T-helper 2 cell (primary cell): Measurements from ENCODE around the gene JPH3.
A peak's percentile ranks its signal among the peaks of the same experiment; 100 is the strongest.
"Not testable (repeated sequence)": the region's sequence is repeated elsewhere in the genome, so short reads cannot be mapped to it uniquely, and the experiment has no call there.

ENCODE experiments used
- DNase-seq, 5 experiments: peaks; one replicate each; pipeline versions ENCODE4 v3.0.0 to v3.0.0-alpha.2; 2012 to 2022

The JPH3 gene

GRCh38 chr16:87656328-87656727 is 54.0 kb downstream of the JPH3 start:
- DNase-seq: no peak

- peak in 1 of 5 experiments; percentile 38 for DNase-seq
Measured at GRCh38 chr16:87657621-87658192, 55.4 kb downstream of the JPH3 start.

GRCh38 chr16:87658564-87659225 is 56.4 kb downstream of the JPH3 start:
- no peak for DNase-seq

GRCh38 chr16:87661561-87661960 is 59.3 kb downstream of the JPH3 start:
- peak in 1 of 5 experiments; percentile 59 for DNase-seq

- no peak for DNase-seq
Measured at GRCh38 chr16:87662254-87663204, 60.2 kb downstream of the JPH3 start.

GRCh38 chr16:87664792-87665191 is 62.5 kb downstream of the JPH3 start:
- DNase-seq: no peak

GRCh38 chr16:87665193-87665592 is 62.9 kb downstream of the JPH3 start:
- DNase-seq: no peak

- no peak for DNase-seq
Measured at GRCh38 chr16:87666919-87667318, 64.6 kb downstream of the JPH3 start.

- no peak for DNase-seq
Measured at GRCh38 chr16:87667443-87667842, 65.1 kb downstream of the JPH3 start.

GRCh38 chr16:87667946-87668345 is 65.6 kb downstream of the JPH3 start:
- DNase-seq: no peak

GRCh38 chr16:87669672-87670071 is 67.4 kb downstream of the JPH3 start:
- DNase-seq: no peak

GRCh38 chr16:87671221-87671620 is 68.9 kb downstream of the JPH3 start:
- DNase-seq: no peak

GRCh38 chr16:87671715-87672270 is 69.5 kb downstream of the JPH3 start:
- DNase-seq: no peak

- no peak for DNase-seq
Measured at GRCh38 chr16:87674419-87674818, 72.1 kb downstream of the JPH3 start.

- no peak for DNase-seq
Measured at GRCh38 chr16:87675111-87675719, 72.9 kb downstream of the JPH3 start.

- DNase-seq: no peak
Measured at GRCh38 chr16:87677830-87678229, 75.5 kb downstream of the JPH3 start.

GRCh38 chr16:87678618-87679017 is 76.3 kb downstream of the JPH3 start:
- DNase-seq: no peak

GRCh38 chr16:87679593-87680271 is 77.4 kb downstream of the JPH3 start:
- no peak for DNase-seq

- DNase-seq: no peak
Measured at GRCh38 chr16:87680272-87680644, 78.0 kb downstream of the JPH3 start.

- DNase-seq: not testable (repeated sequence)
Measured at GRCh38 chr16:87681051-87681602, 78.8 kb downstream of the JPH3 start.

GRCh38 chr16:87681981-87682570 is 79.8 kb downstream of the JPH3 start:
- DNase-seq: peak in 1 of 5 experiments; percentile 37
